LNCAP (cell line): ENCODE data around the gene RWDD1.

Experiments used
- TF ChIP-seq, protein P1 (sequence below): fragments of 450-650 bp; IDR thresholded peaks from 2 replicates; pipeline ENCODE4 v1.5.1; 2017; ENCODE audit warnings: mild to moderate bottlenecking

Gene RWDD1

DNA sequence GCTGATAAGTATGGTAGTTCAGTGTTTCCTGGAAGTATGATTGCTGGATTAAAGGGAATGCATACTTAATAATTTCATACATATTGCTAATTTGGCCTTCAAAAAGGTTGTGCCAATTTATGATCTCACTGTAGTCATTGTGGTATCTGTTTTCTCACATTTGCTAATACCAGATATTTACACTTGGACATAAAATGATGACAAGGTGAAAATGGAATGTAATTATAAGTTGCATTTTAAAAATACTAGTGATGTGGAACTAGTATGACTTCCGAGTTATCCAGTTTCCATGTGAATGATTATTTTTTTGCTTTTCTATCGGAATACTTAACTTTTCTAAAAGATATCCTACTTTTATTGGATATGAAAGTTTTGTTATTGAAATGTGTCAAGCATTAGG is 15.4 kb downstream of the RWDD1 start:
- TF ChIP-seq, protein P1, sequence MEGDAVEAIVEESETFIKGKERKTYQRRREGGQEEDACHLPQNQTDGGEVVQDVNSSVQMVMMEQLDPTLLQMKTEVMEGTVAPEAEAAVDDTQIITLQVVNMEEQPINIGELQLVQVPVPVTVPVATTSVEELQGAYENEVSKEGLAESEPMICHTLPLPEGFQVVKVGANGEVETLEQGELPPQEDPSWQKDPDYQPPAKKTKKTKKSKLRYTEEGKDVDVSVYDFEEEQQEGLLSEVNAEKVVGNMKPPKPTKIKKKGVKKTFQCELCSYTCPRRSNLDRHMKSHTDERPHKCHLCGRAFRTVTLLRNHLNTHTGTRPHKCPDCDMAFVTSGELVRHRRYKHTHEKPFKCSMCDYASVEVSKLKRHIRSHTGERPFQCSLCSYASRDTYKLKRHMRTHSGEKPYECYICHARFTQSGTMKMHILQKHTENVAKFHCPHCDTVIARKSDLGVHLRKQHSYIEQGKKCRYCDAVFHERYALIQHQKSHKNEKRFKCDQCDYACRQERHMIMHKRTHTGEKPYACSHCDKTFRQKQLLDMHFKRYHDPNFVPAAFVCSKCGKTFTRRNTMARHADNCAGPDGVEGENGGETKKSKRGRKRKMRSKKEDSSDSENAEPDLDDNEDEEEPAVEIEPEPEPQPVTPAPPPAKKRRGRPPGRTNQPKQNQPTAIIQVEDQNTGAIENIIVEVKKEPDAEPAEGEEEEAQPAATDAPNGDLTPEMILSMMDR, result no peak

- TF ChIP-seq, protein P1, result no peak
Observed at GRCh38 chr6:116595247-116595646, 23.9 kb downstream of the RWDD1 start.

DNA sequence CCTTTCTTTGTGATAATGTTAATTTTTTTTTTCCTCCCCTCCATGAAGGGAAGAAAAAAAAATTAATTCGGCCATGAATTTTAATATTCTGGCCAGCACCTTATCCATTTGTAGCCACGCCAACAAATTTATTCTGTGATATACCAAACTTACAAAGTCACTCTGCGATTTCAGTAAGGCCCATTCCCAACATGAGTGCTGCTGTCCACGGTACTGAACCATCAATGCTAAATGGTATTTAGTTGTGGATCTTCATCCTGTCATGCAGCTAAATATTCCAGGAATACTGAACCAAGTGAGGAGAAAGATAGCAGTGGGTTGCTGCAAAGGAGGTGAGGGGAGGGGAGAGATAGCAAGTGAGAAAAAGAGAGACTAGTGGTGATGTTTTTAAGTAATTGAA is 25.5 kb downstream of the RWDD1 start:
- TF ChIP-seq, protein P1, result no peak

- TF ChIP-seq, protein P1, result no peak
Observed at GRCh38 chr6:116605935-116606334, 34.6 kb downstream of the RWDD1 start.

DNA sequence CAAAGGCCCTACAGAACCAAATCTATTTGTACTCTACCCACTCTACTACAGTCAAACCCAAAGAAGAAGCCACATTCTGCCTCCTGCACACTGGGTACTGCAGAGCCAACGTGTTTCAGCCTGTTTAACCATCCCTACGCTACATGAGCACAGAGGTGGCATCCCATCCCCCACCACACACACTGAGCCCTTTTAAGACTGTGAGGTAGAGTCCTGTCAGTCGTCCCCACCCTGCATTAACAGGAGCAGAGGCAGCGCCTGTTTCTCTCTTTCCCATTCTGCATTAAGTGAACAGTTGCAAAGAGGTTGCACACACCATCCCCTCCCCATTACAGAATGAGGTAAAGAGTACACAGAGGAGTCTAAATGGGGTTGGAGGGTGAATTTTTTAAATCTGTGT is 39.8 kb downstream of the RWDD1 start:
- TF ChIP-seq, protein P1, result no peak

- TF ChIP-seq, protein P1, result peak; percentile 9; the same call in 1 of the 2 replicates
Observed at GRCh38 chr6:116615937-116616736, 44.8 kb downstream of the RWDD1 start, which contains the start of gene RSPH4A. Gene RSPH4A (plus strand): TSS chr6:116616479. CDS start chr6:116616624, 145 bp downstream.

DNA sequence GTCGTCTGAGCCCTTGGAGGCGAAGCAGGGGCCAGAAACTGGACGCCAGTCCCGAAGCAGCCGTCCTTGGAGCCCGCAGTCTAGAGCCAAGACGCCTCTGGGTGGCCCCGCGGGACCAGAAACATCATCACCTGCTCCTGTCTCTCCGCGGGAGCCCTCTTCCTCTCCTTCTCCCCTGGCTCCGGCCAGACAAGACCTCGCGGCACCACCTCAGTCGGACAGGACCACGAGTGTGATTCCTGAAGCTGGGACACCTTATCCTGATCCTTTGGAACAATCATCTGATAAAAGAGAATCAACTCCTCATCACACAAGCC is 45.4 kb downstream of the RWDD1 start:
- TF ChIP-seq, protein P1, result no peak
